Smooth muscle cell (in vitro differentiated cells): Measurements from ENCODE around the gene OPRPN. TPM values are rescaled to one million over a fixed set of nuclear protein-coding genes. Genes with fewer than 3 reads are reported as not detected.

Experiments used
- DNase-seq: peaks from one replicate; lab custom pipeline; 2025; ENCODE audit not compliant: unreplicated experiment; lab: John Stamatoyannopoulos, UW
- H2AFZ ChIP-seq: fragments of 200-600 bp; sonication (generic); 2 replicates; pipeline ENCODE4 v1.6.0; 2016; ENCODE audit warnings: antibody characterized with exemption, low read depth, mild to moderate bottlenecking
- H3F3A ChIP-seq: fragments of 200-600 bp; sonication (generic); 2 replicates; pipeline ENCODE4 v1.6.0; 2017; ENCODE audit warnings: antibody characterized with exemption, low read depth
- H3K27ac ChIP-seq: fragments of 200-600 bp; sonication (generic); 2 replicates; pipeline ENCODE4 v1.5.1; 2016; ENCODE audit warnings: low read depth, mild to moderate bottlenecking
- H3K27me3 ChIP-seq: fragments of 200-600 bp; sonication (generic); 2 replicates; pipeline ENCODE4 v1.6.1; 2016; ENCODE audit warnings: low read depth, mild to moderate bottlenecking
- H3K36me3 ChIP-seq: fragments of 200-600 bp; sonication (generic); 2 replicates; pipeline ENCODE4 v1.5.1; 2016; ENCODE audit warnings: low read depth
- H3K4me1 ChIP-seq: fragments of 200-600 bp; sonication (generic); 2 replicates; pipeline ENCODE4 v1.5.1; 2016; ENCODE audit warnings: low read depth
- H3K4me2 ChIP-seq: fragments of 200-600 bp; sonication (generic); 2 replicates; pipeline ENCODE4 v1.6.0; 2016; ENCODE audit warnings: mild to moderate bottlenecking
- H3K4me3 ChIP-seq: fragments of 200-600 bp; sonication (generic); 2 replicates; pipeline ENCODE4 v1.5.1; 2016; ENCODE audit warnings: mild to moderate bottlenecking
- H3K79me2 ChIP-seq: fragments of 200-600 bp; sonication (generic); 2 replicates; pipeline ENCODE4 v1.6.0; 2016; ENCODE audit warnings: low read depth, mild to moderate bottlenecking
- H3K9ac ChIP-seq: fragments of 200-600 bp; sonication (generic); 2 replicates; pipeline ENCODE4 v1.6.0; 2016; ENCODE audit warnings: low read depth
- H3K9me3 ChIP-seq: fragments of 200-600 bp; sonication (generic); replicated peaks from 2 replicates; pipeline ENCODE4 v1.5.1; 2016; ENCODE audit warnings: low read depth
- H4K20me1 ChIP-seq: fragments of 200-600 bp; sonication (generic); 2 replicates; pipeline ENCODE4 v1.6.0; 2016; ENCODE audit warnings: low read depth
- WGBS: methylation state at CpG from one replicate; pipeline ENCODE4 v1.1.7; 2016; ENCODE audit warnings: low lambda C conversion rate; 5-methylcytosine and 5-hydroxymethylcytosine counted together
- polyA plus RNA-seq: library from polyadenylated mRNA; unstranded; fragments of >200 nt; fragmentation: Nextera tagmentation; extraction: Ambion mirVana; gene quantifications from 2 replicates; pipeline ENCODE4 v1.2.1, GENCODE V29; 2016
- total RNA-seq: library from RNA; depleted of rRNA; stranded (reverse); fragments of >200 nt; gene quantifications from 2 replicates; pipeline ENCODE4 v1.2.3, GENCODE V29; 2014
- TF ChIP-seq, protein P1 (sequence below): fragments of 200-600 bp; sonication (generic); IDR thresholded peaks from 2 replicates; pipeline ENCODE4 v1.5.1; 2017; ENCODE audit warnings: borderline replicate concordance, mild to moderate bottlenecking, antibody characterized with exemption; ENCODE audit not compliant: insufficient read depth, poor library complexity, severe bottlenecking

Gene OPRPN
- total and polyA plus RNA-seq, 2 experiments from 2014 or later, result not detected

DNA sequence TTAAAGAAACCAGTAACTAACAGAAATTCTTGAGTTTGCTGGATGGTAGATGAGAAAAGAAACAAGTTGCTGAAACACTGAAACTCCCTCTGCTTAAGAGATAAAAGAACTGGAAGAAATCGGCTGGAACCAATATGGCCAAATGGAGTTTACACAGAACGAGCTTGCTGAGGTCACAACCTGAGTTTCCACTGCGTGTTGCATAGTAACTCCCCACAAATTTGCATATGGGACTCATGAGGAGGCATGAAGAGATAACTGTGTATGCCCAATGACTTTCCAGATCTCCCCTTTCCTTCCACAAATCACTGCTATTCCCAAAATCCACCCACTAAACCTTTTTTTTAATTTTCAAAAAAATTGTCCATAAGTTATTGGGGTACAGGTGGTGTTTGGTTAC lies 25.0 kb upstream of the OPRPN start:
- H2AFZ ChIP-seq, result no peak overlapping the region
- no peak overlapping the region for H3K4me2 ChIP-seq
- no peak overlapping the region for H3K9ac ChIP-seq
- H3K79me2 ChIP-seq, result no peaks in the 10 kb centered on the region
- H3K27ac ChIP-seq, result no peak overlapping the region
- WGBS, result 84% methylated on average over 3 of the region's 3 CpGs
- TF ChIP-seq, protein P1, sequence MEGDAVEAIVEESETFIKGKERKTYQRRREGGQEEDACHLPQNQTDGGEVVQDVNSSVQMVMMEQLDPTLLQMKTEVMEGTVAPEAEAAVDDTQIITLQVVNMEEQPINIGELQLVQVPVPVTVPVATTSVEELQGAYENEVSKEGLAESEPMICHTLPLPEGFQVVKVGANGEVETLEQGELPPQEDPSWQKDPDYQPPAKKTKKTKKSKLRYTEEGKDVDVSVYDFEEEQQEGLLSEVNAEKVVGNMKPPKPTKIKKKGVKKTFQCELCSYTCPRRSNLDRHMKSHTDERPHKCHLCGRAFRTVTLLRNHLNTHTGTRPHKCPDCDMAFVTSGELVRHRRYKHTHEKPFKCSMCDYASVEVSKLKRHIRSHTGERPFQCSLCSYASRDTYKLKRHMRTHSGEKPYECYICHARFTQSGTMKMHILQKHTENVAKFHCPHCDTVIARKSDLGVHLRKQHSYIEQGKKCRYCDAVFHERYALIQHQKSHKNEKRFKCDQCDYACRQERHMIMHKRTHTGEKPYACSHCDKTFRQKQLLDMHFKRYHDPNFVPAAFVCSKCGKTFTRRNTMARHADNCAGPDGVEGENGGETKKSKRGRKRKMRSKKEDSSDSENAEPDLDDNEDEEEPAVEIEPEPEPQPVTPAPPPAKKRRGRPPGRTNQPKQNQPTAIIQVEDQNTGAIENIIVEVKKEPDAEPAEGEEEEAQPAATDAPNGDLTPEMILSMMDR, result no peak
- no peaks in the 10 kb centered on the region for H3K9me3 ChIP-seq
- H4K20me1 ChIP-seq, result no peaks in the 10 kb centered on the region
- no peaks in the 10 kb centered on the region for H3K36me3 ChIP-seq
- no peaks in the 10 kb centered on the region for H3K27me3 ChIP-seq
- H3K4me1 ChIP-seq, result no peaks in the 10 kb centered on the region
- no peaks in the 10 kb centered on the region for H3F3A ChIP-seq
- no peak overlapping the region for H3K4me3 ChIP-seq
- DNase-seq, result no peak

DNA sequence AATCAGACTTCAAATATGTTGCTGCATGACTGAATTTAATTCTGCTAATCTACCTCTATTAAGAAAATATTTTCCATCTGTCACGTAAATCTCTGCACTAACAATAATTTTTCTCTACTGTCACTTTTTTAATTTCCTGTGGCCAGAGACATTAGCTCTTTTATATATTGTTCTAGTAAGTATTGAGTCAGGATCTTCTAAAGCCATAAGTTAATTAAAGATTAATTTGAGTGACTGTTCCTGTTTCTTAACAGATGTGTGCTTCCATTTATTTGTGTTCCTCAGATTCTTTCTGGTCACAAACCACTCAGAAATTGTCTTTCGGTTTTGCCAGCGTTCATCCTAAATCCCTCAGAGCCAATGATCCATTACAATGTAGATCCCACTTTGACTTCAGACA lies 17.2 kb upstream of the OPRPN start:
- TF ChIP-seq, protein P1, result no peak
- no peaks in the 10 kb centered on the region for H3K4me1 ChIP-seq
- no peaks in the 10 kb centered on the region for H3K36me3 ChIP-seq
- no peaks in the 10 kb centered on the region for H3K27me3 ChIP-seq
- DNase-seq, result no peak
- no peaks in the 10 kb centered on the region for H4K20me1 ChIP-seq
- no peaks in the 10 kb centered on the region for H3K79me2 ChIP-seq
- WGBS, result 86% methylated on average over 3 of the region's 3 CpGs
- no peaks in the 10 kb centered on the region for H3K9me3 ChIP-seq
- H3K9ac ChIP-seq, result no peak overlapping the region
- H3F3A ChIP-seq, result no peaks in the 10 kb centered on the region
- no peak overlapping the region for H3K4me2 ChIP-seq
- no peak overlapping the region for H2AFZ ChIP-seq
- no peak overlapping the region for H3K4me3 ChIP-seq
- no peak overlapping the region for H3K27ac ChIP-seq

DNA sequence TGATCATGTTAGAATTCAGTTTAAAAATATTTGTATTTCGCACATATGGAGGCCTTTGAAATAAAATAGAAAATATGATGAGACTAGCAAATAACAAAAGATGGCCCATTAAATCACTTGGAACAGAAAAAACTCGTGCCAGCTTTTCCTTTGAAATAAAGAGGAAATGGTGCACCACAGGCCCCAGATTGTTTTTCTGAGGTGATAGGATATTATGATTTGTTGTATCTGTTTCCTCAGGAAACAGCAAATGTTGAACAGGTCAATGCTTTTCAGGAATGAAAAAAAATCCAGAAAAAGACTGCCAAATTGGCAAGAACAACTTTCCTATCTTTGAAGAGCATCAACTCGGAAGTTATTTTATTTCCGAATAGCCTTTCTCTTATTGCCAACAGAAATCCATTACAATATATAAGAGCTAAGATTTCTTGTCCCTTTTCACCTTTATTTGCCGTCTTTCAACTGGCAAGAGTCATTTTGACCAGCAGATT lies 15.0 kb upstream of the OPRPN start, which contains the start of gene SMR3B:
Gene SMR3B, plus strand, starts transcription at position 441 of the 491 bp plus-strand sequence. CDS start 1,380 bp downstream, outside the sequence.
- Histone ChIP-seq H3F3A (no peaks in the 10 kb centered on the region), H4K20me1 (no peaks in the 10 kb centered on the region), H3K27ac (no peak within 1 kb of the TSS), H2AFZ (no peak within 1 kb of the TSS), H3K27me3 (no peaks in the 10 kb centered on the region), H3K4me3 (no peak within 1 kb of the TSS), H3K9ac (no peak within 1 kb of the TSS), H3K9me3 (no peaks in the 10 kb centered on the region), H3K36me3 (no peaks in the 10 kb centered on the region), H3K4me2 (no peak within 1 kb of the TSS), H3K79me2 (no peaks in the 10 kb centered on the region), H3K4me1 (no peaks in the 10 kb centered on the region)
- no peak for DNase-seq
- TF ChIP-seq, protein P1, result no peak
- 90% methylated on average over 5 of the region's 5 CpGs for WGBS

DNA sequence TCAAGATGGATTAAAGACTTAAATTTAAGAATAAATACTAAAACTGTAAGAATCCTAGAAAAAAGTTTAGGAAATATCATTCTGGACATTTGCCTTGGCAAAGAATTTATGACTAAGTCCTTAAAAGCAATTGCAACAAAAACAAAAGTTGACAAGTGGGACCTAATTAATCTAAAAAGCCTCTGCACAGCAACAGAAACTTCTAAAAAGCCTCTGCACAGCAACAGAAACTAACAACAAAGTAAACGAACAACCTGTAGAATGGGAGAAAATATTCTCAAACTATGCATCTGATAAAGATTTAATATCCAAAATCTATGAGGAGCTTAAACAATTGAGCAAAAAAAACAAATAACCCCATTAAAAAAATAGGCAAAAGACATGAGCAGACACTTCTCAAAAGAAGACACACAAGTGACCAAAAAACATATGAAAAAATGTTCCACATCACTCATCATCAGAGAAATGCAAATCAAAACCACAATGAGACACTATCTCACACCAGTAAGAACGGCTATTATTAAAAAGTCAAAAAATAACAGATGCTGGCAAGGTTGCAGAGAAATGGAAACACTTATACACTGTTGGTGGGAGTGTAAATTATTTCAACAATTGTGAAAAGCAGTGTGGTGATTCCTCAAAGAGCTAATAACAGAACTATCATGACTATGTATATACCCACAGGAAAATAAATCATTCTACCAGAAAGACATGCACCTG lies 5.5 kb upstream of the OPRPN start:
- no peaks in the 10 kb centered on the region for H3K9me3 ChIP-seq

More for the DNA sequence above, 5.5 kb upstream of the OPRPN start:
- no peak for DNase-seq
- Histone ChIP-seq H3K4me3 (no peak overlapping the region), H2AFZ (no peak overlapping the region), H3K79me2 (no peaks in the 10 kb centered on the region), H3K36me3 (no peaks in the 10 kb centered on the region), H3K27me3 (no peaks in the 10 kb centered on the region), H3F3A (no peaks in the 10 kb centered on the region), H3K4me1 (no peaks in the 10 kb centered on the region), H3K27ac (no peak overlapping the region), H3K4me2 (no peak overlapping the region), H4K20me1 (no peaks in the 10 kb centered on the region), H3K9ac (no peak overlapping the region)
- TF ChIP-seq, protein P1, result no peak
- 67% methylated on average over 2 of the region's 2 CpGs for WGBS
